Kidney epithelial cell (primary cell): ENCODE results near the gene KRTAP13-2. TPM values are rescaled to one million over a fixed set of nuclear protein-coding genes. Genes with fewer than 3 reads are reported as not detected.

Experiments
- DNase-seq: peaks from one replicate; pipeline ENCODE4 v3.0.0-alpha.2; 2010; ENCODE audit warnings: low read depth
- H3K27me3 ChIP-seq: 2 replicates; pipeline ENCODE4 v1.6.0; 2011; ENCODE audit warnings: low read length; ENCODE audit not compliant: control insufficient read depth, insufficient read depth
- H3K36me3 ChIP-seq: 2 replicates; pipeline ENCODE4 v1.5.1; 2011; ENCODE audit warnings: low read length; ENCODE audit not compliant: control insufficient read depth, insufficient read depth
- H3K4me3 ChIP-seq: 2 replicates; pipeline ENCODE4 v1.5.1; 2011; ENCODE audit warnings: low read depth, mild to moderate bottlenecking, control low read depth, low read length
- CTCF ChIP-seq: IDR thresholded peaks from 2 replicates; pipeline ENCODE4 v1.5.1; 2011; ENCODE audit warnings: mild to moderate bottlenecking, moderate library complexity, low read length, control low read depth, inconsistent platforms; ENCODE audit not compliant: insufficient read depth, poor library complexity, severe bottlenecking
- total RNA-seq: library from RNA; depleted of rRNA; stranded (reverse); fragments of >200 nt; gene quantifications from 2 replicates; pipeline ENCODE4 v1.2.3, GENCODE V29; 2015

Gene KRTAP13-2
- total RNA-seq, 1 donor from 2014 or later, result not detected

DNA sequence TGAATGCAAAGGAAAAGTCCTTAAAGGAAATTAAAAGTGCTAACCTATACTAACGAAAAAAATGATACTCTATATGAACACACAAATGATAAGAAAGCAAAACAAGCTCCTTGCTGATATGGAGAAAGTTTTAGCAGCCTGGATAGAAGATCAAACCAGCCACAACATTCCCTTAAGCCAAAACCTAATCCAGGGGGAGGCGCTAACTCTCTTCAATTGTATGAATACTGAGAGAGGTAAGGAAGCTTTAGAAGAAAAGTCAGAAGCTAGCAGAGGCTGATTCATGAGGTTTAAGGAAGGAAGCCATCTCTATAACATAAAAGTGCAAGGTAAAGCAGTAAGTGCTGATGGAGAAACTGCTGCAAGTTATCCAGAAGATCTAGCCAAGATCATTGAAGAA, 27.1 kb downstream of the KRTAP13-2 start:
- TF ChIP-seq CTCF, result no peak
- no peak for DNase-seq
- Histone ChIP-seq H3K4me3 (no peak overlapping the region), H3K27me3 (no peaks in the 10 kb centered on the region), H3K36me3 (no peaks in the 10 kb centered on the region)

GRCh38 chr21:30340714-30341573, 31.1 kb downstream of the KRTAP13-2 start:
- no peak for DNase-seq
- TF ChIP-seq CTCF, result peak; percentile 83

GRCh38 chr21:30338717-30339116, 33.4 kb downstream of the KRTAP13-2 start:
- TF ChIP-seq CTCF, result no peak
- no peaks in the 10 kb centered on the region for H3K36me3 ChIP-seq
- no peak overlapping the region for H3K4me3 ChIP-seq
- H3K27me3 ChIP-seq, result no peaks in the 10 kb centered on the region
- no peak for DNase-seq

More at GRCh38 chr21:30340714-30341573, 31.1 kb downstream of the KRTAP13-2 start:
- H3K27me3 ChIP-seq, result no peaks in the 10 kb centered on the region
- H3K36me3 ChIP-seq, result no peaks in the 10 kb centered on the region
- no peak overlapping the region for H3K4me3 ChIP-seq

DNA sequence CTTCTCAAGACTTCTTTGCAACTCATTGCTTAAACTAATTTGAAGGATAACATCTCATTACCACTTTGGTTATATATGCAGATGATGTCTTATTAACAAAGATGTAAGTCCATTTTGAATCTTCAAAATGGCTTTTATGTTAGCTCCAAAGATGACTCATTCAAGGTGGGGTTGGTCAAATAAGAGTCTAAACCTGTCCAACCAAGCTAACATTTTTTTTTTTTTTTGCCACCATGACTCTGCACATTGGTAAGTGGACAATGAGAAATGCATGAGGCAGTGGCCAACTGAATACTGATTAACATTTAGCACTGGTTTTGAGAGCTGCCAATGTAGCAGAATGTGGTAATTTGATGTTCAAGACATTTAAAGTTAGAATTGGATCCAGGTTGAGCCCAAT, 34.3 kb downstream of the KRTAP13-2 start:
- no peak for TF ChIP-seq CTCF
- DNase-seq, result no peak
- H3K36me3 ChIP-seq, result no peaks in the 10 kb centered on the region
- no peaks in the 10 kb centered on the region for H3K27me3 ChIP-seq
- no peak overlapping the region for H3K4me3 ChIP-seq

- Histone ChIP-seq H3K4me3 (no peak within 1 kb of the TSS), H3K36me3 (no peaks in the 10 kb centered on the region)
- no peak for TF ChIP-seq CTCF
Measured at GRCh38 chr21:30337276-30337744, 34.8 kb downstream of the KRTAP13-2 start, which contains the start of gene KRTAP27-1. Gene KRTAP27-1, minus strand, starts transcription at chr21:30337694. Its CDS starts 26 bp downstream, at chr21:30337668.

More at GRCh38 chr21:30337276-30337744, 34.8 kb downstream of the KRTAP13-2 start, which contains the start of gene KRTAP27-1:
- H3K27me3 ChIP-seq, result no peaks in the 10 kb centered on the region
- DNase-seq, result no peak
